GM18511 (cell line): ENCODE measurements around the gene PEX5.
A peak's percentile ranks its signal among the peaks of the same experiment; 100 is the strongest.

ENCODE experiments used
- ATAC-seq: cut with Tn5 transposase; IDR thresholded peaks from one replicate; pipeline ENCODE4 v1.9.1; 2021; ENCODE audit warnings: mild to moderate bottlenecking, moderate library complexity; ENCODE audit not compliant: unreplicated experiment

PEX5 gene

DNA sequence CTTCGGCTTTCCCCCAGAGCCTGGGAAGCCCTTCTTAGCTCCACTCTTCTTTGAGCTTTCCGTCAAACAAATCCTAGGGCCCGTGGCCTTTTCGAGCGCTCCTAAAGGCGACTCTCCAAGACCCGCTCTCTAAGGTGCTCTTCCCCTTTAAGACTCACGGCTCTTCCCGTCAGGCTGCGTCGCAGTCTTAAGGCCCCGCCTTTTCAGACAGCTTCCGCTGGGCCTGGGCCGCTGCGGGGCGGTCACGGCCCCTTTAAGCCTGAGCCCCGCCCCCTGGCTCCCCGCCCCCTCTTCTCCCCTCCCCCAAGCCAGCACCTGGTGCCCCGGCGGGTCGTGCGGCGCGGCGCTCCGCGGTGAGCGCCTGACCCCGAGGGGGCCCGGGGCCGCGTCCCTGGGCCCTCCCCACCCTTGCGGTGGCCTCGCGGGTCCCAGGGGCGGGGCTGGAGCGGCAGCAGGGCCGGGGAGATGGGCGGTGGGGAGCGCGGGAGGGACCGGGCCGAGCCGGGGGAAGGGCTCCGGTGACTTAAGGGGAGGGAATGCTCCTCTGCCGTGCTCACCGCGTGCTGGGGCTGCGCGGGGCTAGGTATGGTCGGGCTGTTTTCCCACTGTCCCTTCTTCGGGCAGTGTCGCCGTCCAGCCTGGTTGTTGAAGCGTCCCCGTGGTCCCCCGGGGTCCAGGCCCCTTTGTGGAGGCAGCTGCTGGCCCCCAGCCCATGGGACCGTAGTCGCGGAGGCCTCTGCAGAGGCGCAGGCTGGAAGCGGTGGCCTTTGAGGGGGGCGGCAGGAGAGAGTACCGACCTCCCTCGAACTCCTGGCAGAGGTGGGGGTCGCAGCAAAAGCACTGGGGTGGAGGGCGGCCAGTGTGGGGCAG is at the start of gene PEX5:
Gene PEX5 (plus strand): TSS at position 289 of the 870 bp plus-strand sequence. CDS start 692 bp downstream, outside the sequence.
- peak; percentile 96 for ATAC-seq

DNA sequence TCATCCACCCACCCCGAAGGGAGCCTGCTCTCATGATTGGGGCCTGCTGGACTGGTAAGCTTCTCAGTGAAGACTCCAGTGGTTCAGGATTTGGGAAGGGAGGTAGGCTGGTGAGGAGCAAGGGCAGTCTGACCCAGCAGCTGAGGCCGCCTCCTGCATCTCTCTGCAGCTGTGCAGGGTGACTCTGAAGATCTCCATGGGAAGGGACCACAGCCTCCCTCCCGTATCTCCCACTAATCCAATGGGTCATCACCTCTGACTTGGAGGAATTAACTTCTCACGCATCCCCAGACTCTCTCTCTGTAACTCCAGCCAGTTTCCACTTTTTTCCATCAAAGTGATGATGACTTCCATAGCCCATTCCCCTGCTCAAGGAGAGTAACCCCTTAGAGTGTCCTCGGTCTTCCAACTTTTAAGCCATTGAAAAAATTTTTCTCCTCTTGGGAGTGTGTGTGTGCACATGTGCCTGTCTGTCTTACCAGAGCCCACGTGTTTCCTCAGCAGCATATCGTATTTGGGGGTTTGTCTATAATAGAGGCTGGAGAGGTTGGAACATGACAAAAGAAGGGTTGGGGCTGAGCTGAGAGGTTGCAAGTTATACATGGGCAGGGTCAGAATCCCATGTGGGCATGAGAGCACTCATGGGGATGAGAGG is 48.0 kb upstream of the PEX5 start:
- no peak for ATAC-seq

DNA sequence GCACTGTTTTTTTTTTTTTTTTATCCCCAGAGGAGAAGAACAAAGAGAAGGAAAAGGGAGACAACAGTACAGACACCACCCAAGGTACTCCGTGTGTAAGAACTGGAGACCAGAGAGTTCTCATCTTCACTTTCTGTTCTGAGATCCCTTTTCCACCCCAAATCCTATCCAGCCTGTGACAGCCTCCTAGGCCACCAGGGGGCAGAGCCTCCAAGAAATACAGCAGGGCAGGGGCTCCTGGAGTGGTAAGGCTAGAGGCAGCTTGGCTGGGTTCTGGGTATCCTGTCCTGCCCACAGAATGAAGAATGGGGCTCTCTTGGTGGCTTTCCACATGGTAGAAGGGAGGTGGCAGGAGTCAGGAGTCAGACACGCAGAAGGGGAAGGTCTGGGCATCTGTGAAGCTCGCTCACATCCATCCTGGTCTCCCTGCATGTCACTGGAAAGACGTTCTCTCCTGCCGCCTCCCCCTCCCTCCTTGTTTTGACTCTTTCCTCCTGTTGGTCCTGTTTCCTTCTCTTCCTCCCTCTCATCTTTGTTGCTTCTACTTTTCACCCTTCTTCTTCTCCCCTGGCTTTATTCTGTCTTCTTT is 47.3 kb upstream of the PEX5 start:
- no peak for ATAC-seq

DNA sequence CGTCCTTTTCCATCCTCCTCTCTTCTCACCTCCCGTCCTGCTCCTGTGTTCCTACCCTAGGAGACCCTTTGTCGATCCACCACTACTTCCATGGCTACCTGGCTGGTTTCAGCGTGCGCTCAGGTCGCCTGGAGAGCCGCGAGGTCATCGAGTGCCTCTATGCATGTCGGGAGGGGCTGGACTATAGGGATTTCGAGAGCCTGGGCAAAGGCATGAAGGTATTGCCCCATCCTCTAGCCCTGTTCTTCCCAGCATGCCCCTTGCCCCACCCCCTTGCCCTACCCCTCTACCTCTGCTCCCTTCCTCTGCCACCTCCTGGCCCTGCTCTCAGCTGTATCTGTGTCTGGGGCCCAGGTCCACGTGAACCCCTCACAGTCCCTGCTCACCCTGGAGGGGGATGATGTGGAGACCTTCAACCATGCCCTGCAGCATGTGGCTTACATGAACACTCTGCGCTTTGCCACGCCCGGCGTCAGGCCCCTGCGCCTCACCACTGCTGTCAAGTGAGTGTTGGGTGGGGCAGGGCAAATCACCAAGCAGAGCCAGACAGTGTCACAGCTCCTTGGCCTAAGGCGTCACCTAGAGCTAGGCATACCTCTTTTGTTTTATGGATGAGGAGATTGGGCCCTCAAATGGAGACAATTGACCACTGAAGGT is 46.5 kb upstream of the PEX5 start:
- ATAC-seq, result no peak

DNA sequence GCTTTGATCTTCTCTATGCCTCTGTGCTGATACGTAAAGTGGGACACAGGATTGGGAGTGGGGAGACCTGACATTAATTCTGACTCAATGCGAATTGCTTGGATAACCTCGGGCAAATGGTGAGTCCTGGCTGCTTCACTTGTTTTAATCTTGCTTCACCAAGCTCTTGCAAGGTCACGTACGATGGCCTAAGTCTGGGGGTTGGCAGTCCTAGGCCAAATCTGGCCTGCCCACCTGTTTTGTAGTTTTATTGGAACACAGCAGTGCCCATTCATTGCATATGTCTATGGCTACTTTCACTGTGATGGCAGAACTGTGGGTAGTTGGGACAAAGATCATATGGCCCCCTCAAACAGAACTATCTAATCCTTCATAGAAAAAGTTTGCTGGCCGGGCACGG is 45.9 kb upstream of the PEX5 start:
- ATAC-seq, result no peak

DNA sequence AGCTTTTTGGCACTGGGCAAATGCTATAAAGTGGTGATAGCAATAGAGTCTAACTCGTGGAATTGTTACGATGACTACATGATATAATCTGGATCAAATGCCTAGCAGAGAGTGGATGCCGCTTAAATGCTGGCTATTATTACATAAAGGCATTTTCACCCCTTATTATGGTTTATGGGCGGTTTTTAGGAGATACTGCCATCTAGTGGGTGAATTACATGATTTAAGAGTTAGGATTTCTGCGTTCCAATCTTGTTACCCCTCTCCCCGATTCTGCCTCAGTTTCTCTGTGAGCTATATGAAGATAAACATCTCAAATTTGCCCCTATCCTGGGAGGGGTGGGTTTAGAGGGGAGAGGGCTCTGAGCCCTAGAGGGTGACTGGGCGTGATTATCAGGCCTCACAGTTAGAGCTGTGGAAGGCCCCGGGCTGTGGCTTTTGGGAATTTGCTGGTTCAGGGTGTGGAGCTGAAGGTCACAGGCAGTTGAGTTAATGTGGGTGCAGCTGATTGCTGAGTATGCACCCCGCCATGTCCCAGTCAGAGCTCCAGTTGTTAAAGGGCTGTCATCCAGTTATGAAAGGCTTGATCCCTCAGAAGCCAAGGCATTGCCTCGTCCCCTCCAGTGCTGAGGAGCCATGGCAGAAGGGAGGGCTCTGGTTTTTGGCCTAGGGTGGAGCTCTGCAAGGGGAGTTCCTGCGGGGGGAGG is 44.9 kb upstream of the PEX5 start:
- no peak for ATAC-seq

DNA sequence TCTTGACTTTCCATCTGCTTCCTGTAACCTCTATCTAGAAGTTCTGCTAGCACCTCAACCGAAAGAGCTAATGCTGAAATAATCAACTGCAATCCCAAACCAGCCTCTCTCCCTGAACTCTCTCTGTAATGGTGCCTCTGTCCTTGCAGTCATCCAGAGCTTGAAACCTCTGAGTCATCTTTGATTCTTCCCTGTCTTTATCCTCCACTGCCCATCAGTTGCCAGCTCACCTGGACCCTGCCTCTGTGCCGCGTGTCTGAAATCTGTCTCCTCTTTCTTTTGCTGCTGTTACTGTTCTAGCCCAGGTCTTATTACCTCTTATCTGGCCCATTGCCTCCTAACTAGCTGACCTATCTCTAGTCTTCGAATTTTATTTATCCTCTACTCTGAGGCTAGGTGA is 43.8 kb upstream of the PEX5 start:
- no peak for ATAC-seq

DNA sequence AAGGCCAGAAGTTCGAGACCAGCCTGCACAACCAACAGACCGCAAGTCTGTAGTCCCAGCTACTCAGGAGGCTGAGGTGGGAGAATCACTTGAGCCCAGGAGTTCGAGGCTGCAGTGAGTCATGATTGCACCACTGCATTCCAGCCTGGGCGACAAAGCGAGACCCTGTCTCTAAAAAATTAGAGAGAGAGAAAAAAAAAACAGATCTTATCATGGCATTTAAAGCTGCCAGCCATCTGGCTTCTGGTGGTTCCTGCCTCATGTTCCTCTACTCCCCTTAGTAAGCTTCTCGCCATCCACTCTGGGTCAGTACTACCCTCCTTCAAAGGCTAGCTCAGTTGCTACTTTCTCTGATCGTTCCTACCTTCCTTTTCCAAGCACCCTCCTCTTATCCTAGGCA is 43.3 kb upstream of the PEX5 start:
- no peak for ATAC-seq

DNA sequence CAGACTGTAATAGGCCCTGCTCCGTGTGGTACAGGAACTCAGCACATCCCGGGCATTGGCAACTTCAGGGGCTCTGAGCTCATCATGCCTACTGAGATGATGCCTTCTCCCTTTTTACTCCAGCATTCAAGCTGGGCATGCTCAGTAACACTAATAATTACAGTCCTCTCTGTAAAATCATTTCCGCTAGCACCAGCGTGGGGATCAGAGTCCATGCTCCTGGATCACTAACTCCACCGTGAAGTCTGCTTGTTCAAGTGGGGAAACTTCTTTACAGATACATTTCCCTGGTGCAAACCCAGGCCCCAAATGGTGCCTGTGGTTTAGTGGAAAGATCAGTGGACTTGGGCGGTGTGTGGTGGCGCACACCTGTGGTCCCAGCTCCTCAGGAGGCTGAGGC is 42.6 kb upstream of the PEX5 start:
- no peak for ATAC-seq

DNA sequence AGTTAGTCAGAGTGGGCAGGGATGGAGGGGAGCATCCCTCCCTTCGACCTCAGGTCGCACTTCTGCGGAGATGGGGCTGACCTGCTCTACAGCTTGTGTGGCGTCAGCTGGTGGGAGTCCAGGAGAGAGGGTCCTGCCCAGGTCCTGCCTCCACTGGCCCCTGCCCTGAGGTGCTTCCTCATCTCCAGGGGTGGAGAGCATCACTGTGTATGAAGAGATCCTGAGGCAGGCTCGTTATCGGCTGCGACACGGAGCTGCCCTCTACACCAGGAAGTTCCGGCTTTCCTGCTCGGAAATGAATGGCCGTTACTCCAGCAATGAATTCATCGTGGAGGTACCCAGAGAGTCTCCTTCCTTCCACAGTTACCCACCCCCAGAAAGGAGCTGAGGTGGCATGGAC is 39.1 kb upstream of the PEX5 start:
- ATAC-seq, result no peak

DNA sequence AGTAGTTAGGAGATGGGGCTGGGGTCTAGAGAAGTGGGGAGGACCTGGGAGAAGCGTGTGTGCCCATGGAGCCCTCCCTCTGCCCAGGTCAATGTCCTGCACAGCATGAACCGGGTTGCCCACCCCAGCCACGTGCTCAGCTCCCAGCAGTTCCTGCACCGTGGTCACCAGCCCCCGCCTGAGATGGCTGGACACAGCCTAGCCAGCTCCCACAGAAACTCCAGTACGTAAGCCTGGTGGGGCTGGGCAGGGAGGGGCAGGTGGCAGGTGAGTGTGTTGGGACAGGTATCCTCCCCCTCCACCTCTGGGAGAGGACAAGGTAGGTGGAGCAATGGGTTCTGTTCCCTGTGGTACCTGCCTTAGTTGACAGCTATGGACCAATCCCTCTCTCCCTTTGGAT is 38.6 kb upstream of the PEX5 start:
- no peak for ATAC-seq

DNA sequence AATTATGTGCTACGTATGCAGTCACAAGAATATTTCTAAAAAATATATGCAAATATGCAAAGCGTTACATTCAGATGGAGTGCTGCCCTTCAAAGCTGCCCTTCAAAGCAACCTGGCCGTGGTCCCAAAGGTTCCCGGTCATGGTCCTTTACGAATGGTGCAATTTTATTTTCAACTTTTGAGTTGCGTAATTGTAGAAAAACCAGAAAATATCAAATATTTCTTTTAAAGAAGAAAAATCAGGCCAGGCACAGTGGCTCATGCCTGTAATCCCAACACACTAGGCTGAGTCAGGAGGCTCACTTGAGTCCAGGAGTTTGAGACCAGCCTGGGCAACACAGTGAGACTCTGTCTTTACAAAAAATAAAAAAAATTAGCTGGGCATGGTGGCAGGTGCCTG is 38.0 kb upstream of the PEX5 start:
- ATAC-seq, result no peak

DNA sequence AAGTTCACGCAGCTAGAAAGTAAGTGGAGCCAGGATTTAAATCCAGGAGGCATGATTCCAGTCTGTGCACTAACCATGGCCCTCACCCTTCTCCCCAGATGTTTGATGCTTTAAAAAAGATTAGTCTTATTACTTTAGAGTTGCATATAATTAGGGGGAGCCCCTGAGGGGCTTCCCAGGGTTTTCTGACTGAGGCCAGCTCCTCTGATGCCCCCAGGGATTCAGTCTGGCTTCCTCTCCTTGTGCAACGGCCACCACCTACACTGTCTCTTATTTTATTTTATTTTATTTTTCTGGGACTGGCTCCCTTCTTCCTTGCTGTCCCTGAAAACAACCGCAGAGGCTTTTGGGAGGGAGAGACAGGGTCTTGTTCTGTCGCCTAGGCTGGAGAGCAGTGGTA is 36.7 kb upstream of the PEX5 start:
- no peak for ATAC-seq

DNA sequence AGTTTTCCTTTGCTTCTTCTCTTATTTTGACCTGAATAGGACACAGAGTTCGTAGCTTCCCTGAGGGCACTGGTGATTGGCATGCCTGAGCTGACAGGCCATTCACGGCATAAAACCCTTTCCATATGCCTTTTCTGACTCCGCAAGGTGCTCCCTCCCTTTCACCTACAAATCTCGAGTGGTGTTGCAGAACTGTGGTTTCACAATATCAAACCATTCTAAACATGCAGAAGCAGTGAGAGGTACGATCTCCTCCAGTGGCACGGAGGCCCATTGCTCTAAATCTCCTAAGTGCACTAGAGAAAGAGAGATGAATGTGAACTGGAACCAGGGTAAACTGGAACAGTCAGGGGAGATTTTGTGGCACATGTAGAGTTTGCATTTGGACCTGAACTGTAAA is 35.4 kb upstream of the PEX5 start:
- ATAC-seq, result no peak

DNA sequence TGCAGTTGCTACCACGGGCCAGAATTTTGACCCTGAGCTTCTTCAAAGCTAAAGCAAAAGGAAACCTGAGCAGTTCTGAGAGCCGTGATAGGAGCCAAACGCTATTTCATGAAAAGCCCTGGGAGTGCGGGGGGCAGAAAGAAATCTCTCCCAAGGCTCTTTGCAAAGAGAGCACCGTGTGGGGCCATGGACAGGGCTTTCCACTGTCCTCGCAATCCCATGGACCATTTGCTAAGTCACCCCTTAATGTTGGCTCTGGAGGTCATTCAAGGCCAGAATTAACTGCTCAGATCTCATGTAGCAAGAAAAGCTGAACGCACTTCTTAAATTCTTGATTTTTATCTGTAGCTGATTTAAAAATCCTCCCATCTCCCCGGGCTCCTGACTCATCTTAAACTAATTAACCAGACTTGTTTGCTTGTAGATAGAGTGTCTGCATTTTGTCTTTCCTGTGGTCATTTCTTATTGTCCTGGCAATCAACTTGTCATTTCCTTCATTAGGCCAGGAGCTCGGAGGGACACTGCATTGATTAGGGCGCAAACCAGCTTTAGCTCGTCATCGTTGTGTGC is 34.5 kb upstream of the PEX5 start:
- ATAC-seq, result no peak

DNA sequence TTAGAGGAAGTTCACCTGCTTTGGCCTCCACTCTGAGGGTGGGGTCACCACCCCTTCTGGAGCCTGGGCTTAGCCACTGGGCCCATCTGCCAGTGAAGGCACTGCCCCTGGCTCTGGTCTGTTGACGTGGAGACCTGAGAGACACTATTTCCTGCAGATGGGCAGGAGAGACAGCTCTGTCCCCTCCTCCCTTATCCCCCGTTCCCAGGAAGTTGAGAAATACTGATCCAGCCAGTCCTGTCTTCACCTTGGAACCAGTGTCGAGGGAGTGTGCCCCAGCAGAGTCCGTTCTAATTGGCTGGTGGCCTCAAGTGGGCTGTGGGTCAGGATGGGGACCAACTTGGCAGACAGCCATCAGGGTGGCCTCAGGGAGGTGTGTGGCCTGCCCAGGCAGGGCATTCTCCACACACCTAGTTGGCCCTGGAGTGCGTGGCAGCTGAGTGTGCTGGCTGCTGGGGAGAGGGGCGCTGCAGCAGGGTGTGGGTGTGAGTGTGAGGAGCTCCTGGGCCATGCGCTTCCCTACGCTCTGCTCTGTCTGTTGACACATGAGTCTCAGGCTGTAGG is 33.9 kb upstream of the PEX5 start:
- no peak for ATAC-seq

DNA sequence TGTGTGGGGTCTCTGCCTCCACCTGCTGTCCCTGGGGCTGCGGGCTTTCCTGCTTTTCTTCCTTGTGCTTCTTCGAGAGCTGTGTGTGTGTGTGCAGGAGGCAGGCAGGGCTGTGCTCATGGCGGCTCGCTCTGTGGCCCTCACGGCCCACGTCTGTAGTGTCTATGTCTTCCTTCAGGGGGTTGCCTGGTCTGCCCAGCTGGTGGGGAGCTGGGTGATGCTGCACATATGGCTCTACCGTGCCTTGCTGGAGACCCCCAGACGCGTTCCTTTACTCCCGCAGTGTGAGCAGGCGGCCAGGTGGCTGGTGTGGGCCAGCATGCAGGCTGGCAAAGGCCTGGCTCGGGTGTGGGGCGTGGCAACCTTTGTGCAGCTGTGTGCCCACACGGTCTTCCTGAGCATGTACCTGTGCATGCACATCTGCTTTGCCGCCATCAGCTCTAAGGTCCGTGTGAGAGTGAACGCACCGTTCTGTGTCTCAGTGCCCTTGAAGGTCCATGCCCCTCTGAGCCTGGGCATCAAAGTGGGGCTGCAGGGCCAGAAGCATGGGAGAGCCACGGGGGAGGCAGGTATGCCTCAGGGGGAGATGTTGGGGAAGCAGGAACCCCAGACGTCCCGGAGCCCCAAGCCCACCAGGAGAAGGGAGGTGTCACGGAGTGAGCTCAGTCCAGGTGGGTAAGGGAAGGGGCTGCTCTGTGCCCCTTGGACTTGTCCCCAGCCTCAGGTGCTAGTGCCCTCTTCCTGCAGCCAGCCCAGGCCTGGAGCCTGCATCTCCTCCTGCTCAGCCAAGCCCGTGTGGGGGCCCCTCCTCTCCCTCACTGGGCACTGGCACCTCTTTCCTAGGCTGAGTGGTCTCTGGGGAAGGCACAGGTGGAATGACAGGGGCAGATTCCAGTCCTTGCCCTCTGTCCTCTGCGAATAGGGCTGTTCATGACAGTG is 33.0 kb upstream of the PEX5 start:
- ATAC-seq, result no peak

DNA sequence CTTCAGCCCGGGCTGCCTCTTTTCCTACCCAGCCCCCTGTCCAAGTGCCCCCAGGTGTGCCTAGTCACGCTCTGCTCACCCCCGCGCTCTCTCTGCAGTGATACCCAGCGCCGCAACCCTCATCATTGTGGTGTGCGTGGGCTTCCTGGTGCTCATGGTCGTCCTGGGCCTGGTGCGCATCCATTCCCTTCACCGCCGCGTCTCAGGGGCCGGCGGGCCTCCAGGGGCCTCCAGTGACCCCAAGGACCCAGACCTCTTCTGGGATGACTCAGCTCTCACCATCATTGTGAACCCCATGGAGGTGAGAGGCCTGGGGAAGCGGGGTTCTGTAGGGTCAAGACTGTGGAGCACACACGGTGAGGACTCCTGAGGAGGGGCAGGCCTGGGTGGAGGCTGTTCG is 32.1 kb upstream of the PEX5 start:
- ATAC-seq, result no peak
